Ovary (tissue), 9 donors: ENCODE measurements around the gene ITPR1. TPM values are rescaled to one million over a fixed set of nuclear protein-coding genes. Genes with fewer than 3 reads are reported as not detected.

Source experiments
- DNase-seq, 5 donors: peaks; one replicate each; pipeline ENCODE4 v3.0.0-alpha.2; 2019 to 2020
- H3K27ac ChIP-seq, 2 donors: fragments of 200-600 bp; one replicate each; pipeline versions ENCODE4 v1.5.1 to v1.8.0; 2019 to 2022
- H3K27me3 ChIP-seq: fragments of 200-600 bp; one replicate; pipeline ENCODE4 v1.8.0; 2022
- H3K36me3 ChIP-seq: fragments of 200-600 bp; sonication (generic); one replicate; pipeline ENCODE4 v1.5.1; 2019
- H3K4me1 ChIP-seq: one replicate; pipeline ENCODE4 v1.8.1; 2013; ENCODE audit warnings: mild to moderate bottlenecking, moderate library complexity; ENCODE audit not compliant: insufficient read depth
- H3K4me3 ChIP-seq: fragments of 200-600 bp; sonication (generic); one replicate; pipeline ENCODE4 v1.5.1; 2017
- H3K9me3 ChIP-seq, 2 donors: fragments of 200-600 bp in 1 of 2; sonication (generic) in 1 of 2; one replicate each; pipeline versions ENCODE4 v1.5.1 to v1.8.1; 2013 to 2019; ENCODE audit warnings: mild to moderate bottlenecking in 1 of 2, moderate library complexity in 1 of 2
- EP300 ChIP-seq: sonication (generic); formaldehyde crosslinking; IDR thresholded peaks from one replicate; pipeline ENCODE4 v1.6.1; 2017; ENCODE audit warnings: antibody characterized with exemption
- POLR2A ChIP-seq: fragments of 450-650 bp; IDR thresholded peaks from one replicate; pipeline ENCODE4 v1.6.1; 2017; ENCODE audit warnings: antibody characterized with exemption, mild to moderate bottlenecking, moderate library complexity
- WGBS, 3 donors: extraction: QIAGEN DNeasy Blood & Tissue Kit in 1 of 3; methylation state at CpG; one replicate each; pipeline versions ENCODE4 v1.1.5 to v1.1.7; 2013 to 2017; 5-methylcytosine and 5-hydroxymethylcytosine counted together
- intact Hi-C, 4 donors: fragments of 100-400 bp; cut with DNase I; formaldehyde crosslinking; loops; one replicate each; pipeline versions ENCODE4 v1.11.0 to v1.15.1; 2022 to 2023
- polyA plus RNA-seq, 2 donors: library from polyadenylated mRNA; stranded (reverse); fragments of 200-250 nt in 1 of 2; fragments of 350-450 nt in 1 of 2; fragmentation: Illumina TruSeq in 1 of 2; extraction: RNeasy Lipid Tissue Mini Kit (QIAGEN cat#74804) in 1 of 2; gene quantifications; one replicate each; pipeline ENCODE4 v1.2.3, GENCODE V29; 2013 to 2014
- total RNA-seq, 7 donors: library from RNA; depleted of rRNA in 2 of 7; stranded (reverse); fragments of >200 nt in 2 of 7; fragmentation: NEBNext Ultra II Directional in 3 of 7; extraction: Animal tissue kit (Norgen Biotek cat#: 25700) in 3 of 7; gene quantifications; one replicate each; pipeline versions ENCODE4 v1.1.0 to v1.2.4, GENCODE V29; 2016 to 2023
- TF ChIP-seq, protein P1 (sequence below), 3 donors: fragments of 450-650 bp in 2 of 3; fragments of 200-600 bp in 1 of 3; IDR thresholded peaks; one replicate each; pipeline versions ENCODE4 v1.5.1 to v1.8.0; 2016 to 2022; ENCODE audit warnings: antibody characterized with exemption in 3 of 3, mild to moderate bottlenecking in 1 of 3
- donor health status: DM: no; HTN: no; CAD: no; lungs with moderate emphysema.
- donor health status: DM: no; HTN: no; CAD: no.
- donor health status: Bipolar disorder and iron deficiency.
- donor health status: DM: yes; HTN: yes; CAD: no.
- donor health status: DM: no; HTN: no; CAD: no.
- donor health status: DM: yes; HTN: yes; CAD: no.

ITPR1 gene
- total and polyA plus RNA-seq, 9 donors = 59.5 to 313 (median 144) TPM

DNA sequence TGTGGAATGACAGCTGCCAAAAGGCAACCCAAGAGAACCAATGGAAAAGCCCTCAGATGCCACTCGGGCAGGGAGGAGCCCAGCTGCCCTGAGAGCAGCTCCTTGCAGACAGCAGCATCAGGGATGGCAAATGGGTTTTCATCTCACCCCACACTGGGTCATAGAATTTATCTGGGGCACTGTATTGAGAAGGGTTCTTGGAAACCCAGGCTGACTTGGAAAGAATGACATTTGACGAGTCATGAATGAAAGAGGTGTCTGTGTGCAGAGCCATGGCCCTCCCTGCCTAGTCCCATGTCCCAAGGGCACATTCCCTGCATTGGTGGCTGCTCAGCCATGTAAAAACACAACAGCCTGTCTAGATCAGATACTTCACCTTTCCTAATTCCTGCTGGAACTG, 328.2 kb downstream of the ITPR1 start:
- no peak for DNase-seq
- Histone ChIP-seq H3K36me3 (no peaks in the 10 kb centered on the region), H3K27ac (no peak overlapping the region), H3K4me3 (no peak overlapping the region), H3K9me3 (no peaks in the 10 kb centered on the region), H3K27me3 (no peaks in the 10 kb centered on the region), H3K4me1 (no peaks in the 10 kb centered on the region)
- intact Hi-C loops = no loop called here
- no peak for TF ChIP-seq EP300
- TF ChIP-seq, protein P1, sequence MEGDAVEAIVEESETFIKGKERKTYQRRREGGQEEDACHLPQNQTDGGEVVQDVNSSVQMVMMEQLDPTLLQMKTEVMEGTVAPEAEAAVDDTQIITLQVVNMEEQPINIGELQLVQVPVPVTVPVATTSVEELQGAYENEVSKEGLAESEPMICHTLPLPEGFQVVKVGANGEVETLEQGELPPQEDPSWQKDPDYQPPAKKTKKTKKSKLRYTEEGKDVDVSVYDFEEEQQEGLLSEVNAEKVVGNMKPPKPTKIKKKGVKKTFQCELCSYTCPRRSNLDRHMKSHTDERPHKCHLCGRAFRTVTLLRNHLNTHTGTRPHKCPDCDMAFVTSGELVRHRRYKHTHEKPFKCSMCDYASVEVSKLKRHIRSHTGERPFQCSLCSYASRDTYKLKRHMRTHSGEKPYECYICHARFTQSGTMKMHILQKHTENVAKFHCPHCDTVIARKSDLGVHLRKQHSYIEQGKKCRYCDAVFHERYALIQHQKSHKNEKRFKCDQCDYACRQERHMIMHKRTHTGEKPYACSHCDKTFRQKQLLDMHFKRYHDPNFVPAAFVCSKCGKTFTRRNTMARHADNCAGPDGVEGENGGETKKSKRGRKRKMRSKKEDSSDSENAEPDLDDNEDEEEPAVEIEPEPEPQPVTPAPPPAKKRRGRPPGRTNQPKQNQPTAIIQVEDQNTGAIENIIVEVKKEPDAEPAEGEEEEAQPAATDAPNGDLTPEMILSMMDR (IDR thresholded peaks at IDR 0.05) = no peak
- TF ChIP-seq POLR2A = no peak
- WGBS, 3 donors = 85 to 94% (median 89%) methylated on average over 2 of the region's 2 CpGs

DNA sequence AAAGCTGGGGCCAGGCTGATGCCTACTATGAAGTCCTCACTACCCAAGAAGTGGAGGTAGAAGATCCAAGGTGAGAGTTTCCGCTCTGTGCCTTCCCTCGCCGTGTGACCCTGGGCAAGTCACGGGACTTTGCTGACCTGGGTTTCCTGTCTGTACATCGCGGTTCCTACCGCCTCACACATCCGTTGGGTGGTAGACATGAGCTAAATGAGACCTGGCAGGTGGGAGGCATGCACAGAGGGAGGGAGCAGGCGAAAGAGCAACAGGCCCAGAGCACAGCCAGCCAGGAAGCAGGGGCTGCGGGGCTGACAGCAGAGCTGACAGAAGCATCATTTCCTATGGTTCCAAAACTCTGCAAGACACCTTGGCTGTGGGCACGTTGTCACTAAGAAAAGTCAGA, 328.8 kb downstream of the ITPR1 start:
- Histone ChIP-seq H3K27ac (no peak overlapping the region), H3K9me3 (no peaks in the 10 kb centered on the region), H3K36me3 (no peaks in the 10 kb centered on the region), H3K4me1 (peaks cover 2% of the 10 kb centered on the region), H3K27me3 (no peaks in the 10 kb centered on the region), H3K4me3 (no peak overlapping the region)
- TF ChIP-seq, protein P1 (IDR thresholded peaks at IDR 0.05) = no peak
- TF ChIP-seq POLR2A (no peak), EP300 (no peak)
- 83 to 90% (median 87%) methylated on average over 11 of the region's 11 CpGs for WGBS, 3 donors
- no peak for DNase-seq
- intact Hi-C loops = no loop called here

DNA sequence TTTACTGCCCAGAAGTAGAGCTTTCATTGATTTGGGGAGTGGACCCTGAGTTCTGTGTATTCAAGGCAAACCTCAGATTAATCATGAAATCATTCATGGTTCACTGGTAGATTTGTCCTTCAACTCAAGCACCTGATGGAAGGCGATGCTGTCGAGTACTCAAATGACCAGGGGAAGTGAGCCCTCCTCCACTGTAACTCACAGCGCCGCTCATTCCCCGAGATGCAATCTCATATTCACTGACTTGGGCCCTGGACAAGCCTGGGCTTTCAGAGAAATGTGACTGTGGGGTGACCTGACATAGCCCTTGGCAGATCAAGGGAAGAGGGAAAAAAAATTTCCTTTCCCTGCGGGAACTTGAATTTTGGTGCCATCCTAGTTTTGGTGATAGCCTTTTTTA, 329.4 kb downstream of the ITPR1 start:
- TF ChIP-seq, protein P1 (IDR thresholded peaks at IDR 0.05) = no peak
- TF ChIP-seq POLR2A (no peak), EP300 (no peak)

DNA sequence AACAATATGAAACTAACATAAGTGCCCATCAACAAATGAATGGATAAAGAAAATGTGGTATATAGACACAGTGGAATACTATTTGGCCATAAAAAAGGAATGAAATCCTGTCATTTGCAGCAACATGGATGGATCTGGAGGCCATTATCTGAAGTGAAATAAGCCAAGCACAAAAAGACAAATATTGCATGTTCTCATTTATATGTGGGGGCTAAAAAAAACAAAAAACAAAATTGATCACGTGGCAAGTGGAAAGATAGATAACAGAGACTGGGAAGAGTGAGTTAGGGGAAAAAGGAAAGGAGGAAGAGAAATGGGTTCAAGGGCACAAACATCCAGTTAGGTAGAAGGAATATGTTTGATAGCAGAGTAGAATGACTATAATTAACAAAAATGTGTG, 330.2 kb downstream of the ITPR1 start:
- Histone ChIP-seq H3K27me3 (no peaks in the 10 kb centered on the region), H3K27ac (no peak overlapping the region), H3K36me3 (no peaks in the 10 kb centered on the region), H3K4me1 (peaks cover 2% of the 10 kb centered on the region), H3K4me3 (no peak overlapping the region), H3K9me3 (no peaks in the 10 kb centered on the region)
- DNase-seq = no peak
- no peak for TF ChIP-seq EP300
- TF ChIP-seq POLR2A = no peak
- TF ChIP-seq, protein P1 (IDR thresholded peaks at IDR 0.05) = no peak
- intact Hi-C loops = no loop called here
- WGBS, 3 donors = 57 to 79% (median 70%) methylated on average over 1 of the region's 1 CpG

More for the DNA sequence above, 329.4 kb downstream of the ITPR1 start:
- WGBS, 3 donors = 96 to 98% (median 98%) methylated on average over 6 of the region's 6 CpGs
- H3K4me1 ChIP-seq = peaks cover 2% of the 10 kb centered on the region
- intact Hi-C loops = no loop called here
- no peaks in the 10 kb centered on the region for H3K27me3 ChIP-seq
- H3K36me3 ChIP-seq = no peaks in the 10 kb centered on the region
- no peak overlapping the region for H3K27ac ChIP-seq
- H3K4me3 ChIP-seq = no peak overlapping the region
- H3K9me3 ChIP-seq = no peaks in the 10 kb centered on the region
- no peak for DNase-seq
